PC-9 (cell line): ENCODE results near the gene SORBS2. TPM values are rescaled to one million over a fixed set of nuclear protein-coding genes. Genes with fewer than 3 reads are reported as not detected.

ENCODE experiments used
- BruUV-seq: library from RNA; stranded (reverse); fragments of 400-500 nt; replicated peaks from 2 replicates; lab custom pipeline; 2021; lab: Mats Ljungman, UMichigan
- CTCF ChIA-PET: fragments of 300-600 bp; sonication (Branson Sonifier 250); formaldehyde crosslinking; loops from one replicate; lab custom pipeline; 2022; ENCODE audit warnings: antibody characterized with exemption; lab: Charles Lee
- POLR2A ChIA-PET: fragments of 300-600 bp; sonication (Branson Sonifier 250); formaldehyde crosslinking; loops from one replicate; lab custom pipeline; 2022; ENCODE audit warnings: antibody characterized with exemption; ENCODE audit not compliant: unreplicated experiment; lab: Charles Lee
- DNase-seq, 2 experiments: peaks; one replicate each; pipeline versions ENCODE4 v3.0.0 to v3.0.0-alpha.2; 2015 to 2022; ENCODE audit warnings: mixed read lengths in 1 of 2
- H2AFZ ChIP-seq: fragments of 200-600 bp; sonication (generic); 2 replicates; pipeline ENCODE4 v1.8.1; 2017; ENCODE audit warnings: antibody characterized with exemption
- H3F3A ChIP-seq: fragments of 200-600 bp; sonication (generic); 2 replicates; pipeline ENCODE4 v1.8.1; 2017; ENCODE audit warnings: antibody characterized with exemption, mild to moderate bottlenecking, low read depth; ENCODE audit not compliant: insufficient read depth
- H3K27ac ChIP-seq: fragments of 200-600 bp; sonication (generic); 2 replicates; pipeline ENCODE4 v1.6.1; 2016; ENCODE audit warnings: mixed run types
- H3K27me3 ChIP-seq: fragments of 200-600 bp; sonication (generic); 2 replicates; pipeline ENCODE4 v1.6.1; 2016; ENCODE audit warnings: low read depth, mixed run types; ENCODE audit not compliant: insufficient read depth
- H3K36me3 ChIP-seq: fragments of 200-600 bp; sonication (generic); 2 replicates; pipeline ENCODE4 v1.6.1; 2016; ENCODE audit warnings: low read depth, mixed run types
- H3K4me1 ChIP-seq: fragments of 200-600 bp; sonication (generic); replicated peaks from 2 replicates; pipeline ENCODE4 v1.6.1; 2016; ENCODE audit warnings: mixed run types; ENCODE audit not compliant: insufficient read depth
- H3K4me2 ChIP-seq: fragments of 200-600 bp; sonication (generic); 2 replicates; pipeline ENCODE4 v1.6.1; 2017; ENCODE audit warnings: mixed run types
- H3K4me3 ChIP-seq: fragments of 200-600 bp; sonication (generic); 2 replicates; pipeline ENCODE4 v1.6.1; 2016; ENCODE audit warnings: mixed run types
- H3K79me2 ChIP-seq: fragments of 200-600 bp; sonication (generic); 2 replicates; pipeline ENCODE4 v1.6.1; 2017; ENCODE audit warnings: low read depth, mixed run types
- H3K9me2 ChIP-seq: fragments of 200-600 bp; sonication (generic); 2 replicates; pipeline ENCODE4 v1.8.1; 2017; ENCODE audit warnings: mild to moderate bottlenecking; ENCODE audit not compliant: insufficient read depth
- H3K9me3 ChIP-seq: fragments of 200-600 bp; sonication (generic); 2 replicates; pipeline ENCODE4 v1.8.1; 2016; ENCODE audit warnings: low read depth; ENCODE audit not compliant: insufficient read depth
- H4K20me1 ChIP-seq: fragments of 200-600 bp; sonication (generic); 2 replicates; pipeline ENCODE4 v1.8.1; 2017; ENCODE audit not compliant: insufficient read depth
- EZH2 ChIP-seq: fragments of 200-600 bp; sonication (generic); IDR thresholded peaks from 2 replicates; pipeline ENCODE4 v1.8.0; 2017; ENCODE audit warnings: antibody characterized with exemption, low read depth
- intact Hi-C: fragments of 100-400 bp; cut with micrococcal nuclease; formaldehyde crosslinking; loops from one replicate; pipeline ENCODE4 v1.10.0; 2022; ENCODE audit not compliant: unreplicated experiment
- total RNA-seq: library from RNA; stranded (reverse); gene quantifications from 2 replicates; pipeline ENCODE4 v1.2.3, GENCODE V29; 2021
- TF ChIP-seq, protein P1 (sequence below): fragments of 200-600 bp; sonication (generic); conservative IDR thresholded peaks from 2 replicates; pipeline ENCODE4 v1.6.1; 2017; ENCODE audit warnings: mixed run types, antibody characterized with exemption, mild to moderate bottlenecking, moderate library complexity

Gene SORBS2
- total RNA-seq, 1 experiment from 2014 or later, result 16.4 TPM

DNA sequence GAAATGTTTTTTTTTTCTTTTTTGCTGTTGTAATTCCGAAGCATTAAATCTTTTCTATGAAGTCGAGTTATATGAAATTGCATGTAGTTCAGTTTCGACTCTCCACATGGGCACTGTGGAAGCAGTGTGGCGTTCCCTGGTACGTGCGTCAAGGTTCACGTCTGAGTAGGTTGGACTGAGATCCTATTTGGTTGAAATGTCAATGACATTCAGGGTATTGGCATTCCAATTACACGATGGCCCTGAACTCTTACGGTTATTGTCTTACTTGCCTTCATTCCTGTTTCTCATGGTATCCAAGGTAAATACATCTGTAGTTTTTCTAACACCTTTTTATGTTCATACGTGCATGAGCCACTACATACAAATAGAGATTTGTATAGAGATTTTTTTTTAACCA lies 128.8 kb downstream of the SORBS2 start:
- H3K9me3 ChIP-seq, result no peaks in the 10 kb centered on the region
- no peaks in the 10 kb centered on the region for H4K20me1 ChIP-seq
- H3K4me3 ChIP-seq, result no peak overlapping the region
- POLR2A ChIA-PET, result no interaction called here
- no peaks in the 10 kb centered on the region for H3F3A ChIP-seq
- no peaks in the 10 kb centered on the region for H3K27me3 ChIP-seq
- no TSS peak for BruUV-seq
- H3K4me2 ChIP-seq, result no peak overlapping the region
- intact Hi-C loops, result no loop called here
- no peaks in the 10 kb centered on the region for H3K4me1 ChIP-seq
- no peaks in the 10 kb centered on the region for H3K36me3 ChIP-seq
- no peaks in the 10 kb centered on the region for H3K79me2 ChIP-seq
- no peak overlapping the region for H2AFZ ChIP-seq
- CTCF ChIA-PET, result no interaction called here
- DNase-seq, result no peak
- TF ChIP-seq EZH2, result no peak
- TF ChIP-seq, protein P1, sequence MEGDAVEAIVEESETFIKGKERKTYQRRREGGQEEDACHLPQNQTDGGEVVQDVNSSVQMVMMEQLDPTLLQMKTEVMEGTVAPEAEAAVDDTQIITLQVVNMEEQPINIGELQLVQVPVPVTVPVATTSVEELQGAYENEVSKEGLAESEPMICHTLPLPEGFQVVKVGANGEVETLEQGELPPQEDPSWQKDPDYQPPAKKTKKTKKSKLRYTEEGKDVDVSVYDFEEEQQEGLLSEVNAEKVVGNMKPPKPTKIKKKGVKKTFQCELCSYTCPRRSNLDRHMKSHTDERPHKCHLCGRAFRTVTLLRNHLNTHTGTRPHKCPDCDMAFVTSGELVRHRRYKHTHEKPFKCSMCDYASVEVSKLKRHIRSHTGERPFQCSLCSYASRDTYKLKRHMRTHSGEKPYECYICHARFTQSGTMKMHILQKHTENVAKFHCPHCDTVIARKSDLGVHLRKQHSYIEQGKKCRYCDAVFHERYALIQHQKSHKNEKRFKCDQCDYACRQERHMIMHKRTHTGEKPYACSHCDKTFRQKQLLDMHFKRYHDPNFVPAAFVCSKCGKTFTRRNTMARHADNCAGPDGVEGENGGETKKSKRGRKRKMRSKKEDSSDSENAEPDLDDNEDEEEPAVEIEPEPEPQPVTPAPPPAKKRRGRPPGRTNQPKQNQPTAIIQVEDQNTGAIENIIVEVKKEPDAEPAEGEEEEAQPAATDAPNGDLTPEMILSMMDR, result no peak
- H3K9me2 ChIP-seq, result no peaks in the 10 kb centered on the region
- no peak overlapping the region for H3K27ac ChIP-seq

DNA sequence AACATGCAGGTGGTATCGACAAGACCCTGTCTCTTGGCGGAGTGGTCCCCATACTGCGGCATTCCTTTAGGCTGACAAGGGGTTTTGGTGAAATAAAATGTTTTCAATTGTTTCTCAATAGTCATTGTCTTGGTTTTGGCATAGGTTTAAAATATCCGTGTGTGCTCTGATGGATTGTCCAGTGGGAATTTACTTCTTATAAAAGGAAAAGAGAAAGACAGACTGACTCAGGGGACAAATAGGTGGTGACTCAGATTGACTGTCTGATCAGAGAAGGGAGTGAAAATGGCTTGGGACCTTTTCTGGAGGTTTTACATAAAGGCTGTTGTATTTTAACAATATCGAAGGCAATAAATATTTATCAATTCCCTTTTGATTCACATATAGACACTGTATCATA lies 129.8 kb downstream of the SORBS2 start:
- Histone ChIP-seq H3K79me2 (no peaks in the 10 kb centered on the region), H4K20me1 (no peaks in the 10 kb centered on the region), H2AFZ (no peak overlapping the region), H3K9me2 (no peaks in the 10 kb centered on the region), H3K27ac (no peak overlapping the region), H3F3A (no peaks in the 10 kb centered on the region), H3K4me1 (no peaks in the 10 kb centered on the region), H3K27me3 (no peaks in the 10 kb centered on the region), H3K4me2 (no peak overlapping the region), H3K36me3 (no peaks in the 10 kb centered on the region), H3K9me3 (no peaks in the 10 kb centered on the region), H3K4me3 (no peak overlapping the region)
- no peak for TF ChIP-seq EZH2
- TF ChIP-seq, protein P1, result no peak
- CTCF ChIA-PET, result no interaction called here
- BruUV-seq, result no TSS peak
- POLR2A ChIA-PET, result no interaction called here
- DNase-seq, result peak in 1 of 2 experiments; percentile 1
- intact Hi-C loops, result no loop called here

DNA sequence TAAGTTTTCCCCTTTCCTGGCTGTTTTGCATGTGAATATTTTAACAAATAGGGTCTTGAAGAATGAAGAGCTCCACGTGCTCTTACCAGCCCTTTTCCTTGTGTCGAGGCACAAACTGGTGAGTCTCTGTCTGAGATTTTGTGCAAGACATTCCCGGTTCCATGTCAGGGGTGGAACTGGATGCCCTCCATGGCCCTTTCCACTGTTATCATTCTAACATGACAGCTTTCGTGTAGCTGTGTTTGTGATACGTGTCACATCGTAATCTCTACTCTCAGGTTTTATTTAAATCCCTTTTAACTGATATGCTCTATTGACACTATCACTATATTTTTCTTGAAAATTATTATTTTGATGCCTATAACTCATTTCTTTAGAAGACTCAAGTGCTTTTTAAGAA lies 130.4 kb downstream of the SORBS2 start:
- Histone ChIP-seq H3K9me3 (no peaks in the 10 kb centered on the region), H3K36me3 (no peaks in the 10 kb centered on the region), H3K4me2 (no peak overlapping the region), H3K79me2 (no peaks in the 10 kb centered on the region), H3K4me1 (no peaks in the 10 kb centered on the region), H3K27me3 (no peaks in the 10 kb centered on the region), H4K20me1 (no peaks in the 10 kb centered on the region), H2AFZ (no peak overlapping the region), H3K4me3 (no peak overlapping the region), H3K9me2 (no peaks in the 10 kb centered on the region), H3K27ac (no peak overlapping the region), H3F3A (no peaks in the 10 kb centered on the region)
- CTCF ChIA-PET, result no interaction called here
- BruUV-seq, result no TSS peak
- intact Hi-C loops, result no loop called here
- no peak for DNase-seq
- TF ChIP-seq, protein P1, result no peak
- no peak for TF ChIP-seq EZH2
- POLR2A ChIA-PET, result no interaction called here
